ENCODE measurements around the gene CFHR1.
A peak's percentile ranks its signal among the peaks of the same experiment; 100 is the strongest.
"Not testable (repeated sequence)": the region's sequence is repeated elsewhere in the genome, so short reads cannot be mapped to it uniquely, and the experiment has no call there.

Gene CFHR1

GRCh38 chr1:196819531-196819930 lies at the start of gene CFHR1:
Gene CFHR1, plus strand, starts transcription at chr1:196819731. Its CDS starts 114 bp downstream, at chr1:196819845.
- not testable (repeated sequence) for DNase-seq (ENCODE audit: low read depth)

- DNase-seq (ENCODE audit: low read depth), result not testable (repeated sequence)
These were observed 49.7 kb upstream of the CFHR1 start for GRCh38 chr1:196769823-196770222.

- no peak for DNase-seq (ENCODE audit: low read depth)
These were observed 45.8 kb upstream of the CFHR1 start for GRCh38 chr1:196773713-196774112.

DNA sequence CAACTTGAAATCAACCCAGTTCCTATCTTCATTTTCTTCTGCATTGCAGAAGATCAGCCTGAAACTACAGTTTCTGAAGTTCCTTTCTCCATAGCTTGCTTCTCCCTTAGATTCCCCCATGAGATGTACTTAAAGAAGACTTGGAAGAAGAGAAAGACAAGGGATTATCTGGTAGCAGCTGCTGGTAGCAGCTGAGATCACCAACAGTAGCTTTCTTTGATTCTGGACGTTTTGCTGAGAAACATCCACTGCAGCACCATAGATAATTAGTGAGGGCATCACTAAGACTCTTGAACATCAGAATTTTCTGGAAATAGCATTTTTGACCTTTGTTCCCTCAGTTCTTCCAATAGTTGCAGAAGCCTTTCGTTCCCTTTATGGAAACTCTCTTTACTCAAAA lies 45.4 kb upstream of the CFHR1 start:
- DNase-seq (ENCODE audit: low read depth), result no peak

DNA sequence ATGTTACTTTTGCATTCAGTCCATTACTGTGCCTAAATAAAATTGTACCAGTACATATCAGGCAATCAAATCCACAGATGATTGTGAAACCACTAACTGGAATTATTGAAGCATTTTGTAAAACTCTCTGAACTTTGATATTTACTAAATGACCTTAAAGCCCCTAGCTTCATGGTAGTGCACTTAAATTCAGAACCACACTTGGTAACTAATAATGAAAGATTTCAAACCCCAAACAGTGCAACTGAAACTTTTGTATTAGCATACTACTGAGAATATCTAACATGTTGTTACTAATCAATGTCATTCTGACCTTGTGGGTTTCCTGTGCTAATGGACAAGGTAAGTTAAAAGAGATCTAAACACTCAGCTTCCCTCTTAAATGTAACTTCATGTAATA lies 44.9 kb upstream of the CFHR1 start, which contains the start of gene CFHR3:
TSS of gene CFHR3 (plus strand) at position 238 of the 400 bp plus-strand sequence. CDS start at position 285, 47 bp downstream.
- DNase-seq (ENCODE audit: low read depth), result no peak

- DNase-seq (ENCODE audit: low read depth), result no peak
These were observed 41.9 kb upstream of the CFHR1 start for GRCh38 chr1:196777603-196778002.

DNA sequence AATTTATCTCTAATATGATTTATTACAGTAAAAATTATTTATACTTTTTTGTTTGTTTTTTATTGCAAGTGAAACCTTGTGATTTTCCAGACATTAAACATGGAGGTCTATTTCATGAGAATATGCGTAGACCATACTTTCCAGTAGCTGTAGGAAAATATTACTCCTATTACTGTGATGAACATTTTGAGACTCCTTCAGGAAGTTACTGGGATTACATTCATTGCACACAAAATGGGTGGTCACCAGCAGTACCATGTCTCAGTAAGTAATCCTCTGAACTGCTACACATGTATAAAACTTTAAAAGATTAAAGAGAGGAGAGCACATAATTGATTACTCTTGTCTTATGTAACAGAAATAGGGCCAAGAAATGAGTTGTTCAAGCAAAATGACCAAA lies 40.4 kb upstream of the CFHR1 start:
- no peak for DNase-seq (ENCODE audit: low read depth)

GRCh38 chr1:196791252-196791651 lies 28.3 kb upstream of the CFHR1 start:
- not testable (repeated sequence) for DNase-seq (ENCODE audit: low read depth)

DNA sequence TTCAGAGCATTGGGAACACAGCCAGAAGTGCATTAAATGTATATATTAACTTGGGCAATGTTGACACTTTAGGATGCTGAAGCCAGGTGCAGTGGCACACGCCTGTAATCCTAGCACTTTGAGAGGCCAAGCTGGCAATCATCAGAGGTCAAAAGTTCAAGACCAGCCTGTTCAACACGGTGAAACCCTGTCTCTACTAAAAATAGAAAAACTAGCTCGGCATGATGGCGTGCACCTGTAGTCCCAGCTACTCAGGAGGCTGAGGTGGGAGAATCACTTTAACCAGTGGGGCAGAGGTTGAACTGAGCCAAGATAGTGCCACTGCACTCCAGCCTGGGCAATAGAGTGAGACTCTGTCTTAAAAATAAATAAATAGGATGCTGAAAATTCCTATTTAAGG lies 25.4 kb upstream of the CFHR1 start:
- DNase-seq (ENCODE audit: low read depth), result not testable (repeated sequence)

DNA sequence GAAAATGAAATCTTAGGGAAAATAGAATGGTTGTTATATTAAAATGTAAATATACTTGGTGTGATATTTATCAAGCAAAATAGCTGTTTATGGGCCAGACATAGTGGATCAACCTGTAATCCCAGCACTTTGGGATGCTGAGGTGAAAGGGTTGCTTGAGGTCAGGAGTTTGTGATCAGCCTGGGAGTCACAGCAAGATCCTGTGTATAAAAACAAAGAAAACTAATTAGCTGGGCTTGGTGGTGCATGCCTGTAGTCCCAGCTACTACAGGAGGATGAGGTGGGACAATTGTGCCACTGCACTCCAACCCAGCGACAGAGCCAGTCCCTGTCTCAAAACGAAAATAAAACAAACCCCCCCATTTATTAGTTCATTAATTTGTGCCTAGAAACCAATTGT lies 21.6 kb upstream of the CFHR1 start:
- no peak for DNase-seq (ENCODE audit: low read depth)

DNA sequence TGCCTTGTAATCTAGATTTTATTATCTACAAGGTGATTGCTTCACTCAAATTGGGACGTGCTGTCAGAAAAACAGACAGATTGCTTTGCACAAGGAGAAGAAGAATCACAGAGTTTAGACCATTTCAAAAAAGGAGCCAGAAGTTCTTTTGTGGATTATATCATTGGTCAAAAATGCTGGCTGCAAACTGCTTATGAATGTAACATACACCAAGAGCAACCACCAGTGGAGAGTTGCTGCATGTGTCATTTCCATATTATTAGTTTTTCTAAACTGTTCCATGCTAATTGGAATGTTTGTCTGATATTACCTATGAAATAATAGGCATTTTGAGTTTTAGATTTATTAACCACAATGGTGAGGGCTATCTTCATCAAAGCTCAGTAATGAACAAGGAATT lies 17.6 kb upstream of the CFHR1 start:
- not testable (repeated sequence) for DNase-seq (ENCODE audit: low read depth)

DNA sequence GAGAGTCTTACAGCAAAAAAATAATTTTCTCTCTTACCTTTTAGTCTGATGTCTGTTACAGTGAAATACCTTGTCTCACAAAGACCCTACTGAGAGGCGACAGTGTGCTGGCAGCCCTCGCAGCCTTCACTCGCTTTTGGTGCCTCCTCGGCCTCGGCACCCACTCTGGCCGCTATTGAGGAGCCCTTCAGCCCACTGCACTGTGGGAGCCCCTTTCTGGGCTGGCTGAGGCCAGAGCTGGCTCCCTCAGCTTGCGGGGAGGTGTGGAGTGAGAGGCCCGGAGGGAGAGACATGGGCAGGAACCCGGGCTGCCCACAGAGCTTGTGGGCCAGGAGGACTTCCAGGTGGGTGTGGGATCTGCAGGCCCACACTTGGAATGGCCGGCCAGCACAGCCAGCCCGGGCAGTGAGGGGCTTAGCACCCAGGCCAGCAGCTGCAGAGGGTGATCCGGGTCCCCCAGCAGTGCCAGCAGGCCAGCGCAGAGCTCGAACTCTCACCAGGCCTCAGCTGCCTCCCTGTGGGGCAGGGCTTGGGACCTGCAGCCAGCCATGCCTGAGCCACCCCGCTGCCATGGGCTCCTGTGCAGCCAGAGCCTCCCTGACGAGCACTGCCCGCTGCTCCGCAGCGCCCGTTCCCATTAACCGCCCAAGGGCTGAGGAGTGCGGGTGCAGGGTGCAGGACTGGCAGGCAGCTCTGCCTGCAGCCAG lies 10.8 kb upstream of the CFHR1 start:
- DNase-seq (ENCODE audit: low read depth), result no peak

DNA sequence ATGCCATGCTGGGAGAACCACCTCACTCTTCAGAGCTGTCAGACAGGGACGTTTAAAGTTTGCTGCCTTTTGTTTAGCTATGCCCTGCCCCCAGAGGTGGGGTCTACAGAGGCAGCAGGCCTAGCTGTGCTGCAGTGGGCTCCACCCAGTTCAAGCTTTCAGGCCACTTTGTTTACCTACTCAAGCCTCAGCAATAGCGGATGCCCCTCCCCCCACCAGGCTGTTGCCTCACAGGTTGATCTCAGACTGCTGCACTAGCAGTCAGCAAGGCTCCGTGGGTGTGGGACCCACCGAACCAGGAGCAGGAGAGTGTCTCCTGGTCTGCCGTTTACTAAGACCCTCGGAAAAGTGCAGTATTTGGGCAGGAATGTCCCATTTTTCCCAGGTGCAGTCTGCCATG lies 2.1 kb upstream of the CFHR1 start:
- not testable (repeated sequence) for DNase-seq (ENCODE audit: low read depth)

- DNase-seq (ENCODE audit: low read depth), result peak; percentile 33
These were observed 8.3 kb downstream of the CFHR1 start for GRCh38 chr1:196827860-196828259.

- DNase-seq (ENCODE audit: low read depth), result not testable (repeated sequence)
These were observed 30.3 kb downstream of the CFHR1 start for GRCh38 chr1:196849613-196850492.

DNA sequence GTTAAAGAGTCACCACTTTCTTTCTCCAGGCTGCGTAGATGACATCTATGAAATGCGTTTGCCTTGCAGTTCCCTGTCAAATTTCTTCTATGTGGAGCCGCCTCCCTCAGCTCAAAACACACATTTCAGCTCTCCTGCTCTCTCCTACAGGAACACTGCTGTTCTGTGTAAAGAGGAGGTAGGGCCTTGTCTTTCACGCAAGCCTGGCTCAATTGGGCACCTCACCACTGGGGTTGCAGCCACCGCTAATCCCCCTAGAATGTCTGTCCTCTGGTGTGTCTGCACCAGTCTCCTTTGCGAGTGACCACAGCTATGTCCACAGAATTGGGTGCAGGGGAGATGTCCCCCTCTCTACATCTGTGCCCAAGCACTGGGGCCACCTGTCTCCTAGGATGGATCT lies 36.5 kb downstream of the CFHR1 start:
- DNase-seq (ENCODE audit: low read depth), result no peak

DNA sequence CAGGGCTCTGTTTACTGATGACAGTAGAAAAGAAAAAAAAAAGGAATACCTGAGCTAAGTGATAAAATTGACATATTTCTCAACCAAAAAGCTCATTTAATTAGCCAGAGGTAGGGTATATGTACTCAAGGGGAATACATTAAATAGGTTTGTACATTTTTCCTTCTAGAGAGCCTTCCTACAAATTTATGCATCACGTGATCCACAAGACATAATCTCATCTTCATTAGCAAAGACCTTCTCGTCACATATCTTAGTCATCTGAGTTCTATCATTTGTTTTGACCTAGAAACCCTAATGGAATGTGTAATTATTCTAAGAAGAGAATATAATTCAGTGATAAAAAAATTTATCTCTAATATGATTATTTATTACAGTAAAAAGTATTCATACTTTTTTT lies 37.7 kb downstream of the CFHR1 start:
- DNase-seq (ENCODE audit: low read depth), result no peak

- DNase-seq (ENCODE audit: low read depth), result no peak
These were observed 39.3 kb downstream of the CFHR1 start for GRCh38 chr1:196858811-196859210.

- no peak for DNase-seq (ENCODE audit: low read depth)
These were observed 40.9 kb downstream of the CFHR1 start for GRCh38 chr1:196860323-196860884.

DNA sequence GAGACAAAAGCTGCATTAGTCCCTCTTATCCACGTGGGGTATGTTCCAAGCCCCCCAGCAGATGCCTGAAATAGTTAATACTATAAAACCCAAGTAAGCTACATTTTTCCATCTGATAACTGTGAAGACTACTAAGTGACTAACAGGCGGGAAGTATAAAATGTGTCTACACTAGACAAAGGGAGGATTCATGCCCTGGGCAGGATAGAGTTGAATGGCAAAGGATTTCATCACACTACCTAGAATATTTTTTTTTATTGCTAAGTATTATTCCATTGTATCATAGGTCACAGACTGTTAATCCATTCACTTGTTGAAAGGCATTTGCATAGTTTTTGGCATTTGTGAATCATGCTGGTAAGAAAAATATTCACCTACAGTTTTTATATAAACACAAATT lies 41.9 kb downstream of the CFHR1 start:
- no peak for DNase-seq (ENCODE audit: low read depth)

GRCh38 chr1:196866974-196867373 lies 47.4 kb downstream of the CFHR1 start:
- no peak for DNase-seq (ENCODE audit: low read depth)

- DNase-seq (ENCODE audit: low read depth), result no peak
These were observed 53.9 kb downstream of the CFHR1 start for GRCh38 chr1:196873385-196873784.

DNA sequence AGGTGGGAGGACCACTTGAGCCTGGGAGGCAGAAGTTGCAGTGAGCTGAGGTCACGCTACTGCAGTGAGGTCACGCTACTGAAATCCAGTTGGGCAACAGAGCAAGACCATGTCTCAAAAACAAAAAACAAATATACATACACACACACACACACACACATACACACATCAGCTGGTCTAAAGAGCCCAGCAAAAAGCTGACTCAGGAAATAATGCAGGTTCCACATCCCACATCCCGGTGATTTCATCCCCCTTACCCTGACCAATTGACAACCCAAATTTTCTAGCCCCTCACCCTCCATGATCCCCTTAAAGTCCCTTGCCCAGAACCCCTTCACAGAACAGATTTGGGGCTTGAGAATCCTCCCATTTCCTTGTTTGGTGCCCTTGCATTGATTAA lies 56.4 kb downstream of the CFHR1 start:
- DNase-seq (ENCODE audit: low read depth), result no peak

Data from fibroblast of gingiva (primary cell).